K562 (cell line): ENCODE measurements around the gene HLCS. TPM values are rescaled to one million over a fixed set of nuclear protein-coding genes. Genes with fewer than 3 reads are reported as not detected.

Source experiments
- ATAC-seq: fragments of 200-7000 bp; cut with Tn5 transposase; 3 replicates; pipeline ENCODE4 v1.9.1; 2020; ENCODE audit warnings: moderate library complexity
- BruUV-seq: library from RNA; stranded (reverse); fragments of 400-500 nt; replicated peaks from 2 replicates; lab custom pipeline; 2021; lab: Mats Ljungman, UMichigan
- CTCF ChIA-PET: fragments of 300-600 bp; formaldehyde crosslinking; extraction: SDS; loops from one replicate; lab custom pipeline; 2021; ENCODE audit warnings: low intra/inter-chr PET ratio; lab: Yijun Ruan, JAX
- POLR2A ChIA-PET: fragments of 300-600, 350-650 bp; sonication (Branson Sonifier 250); formaldehyde crosslinking; extraction: SDS; loops from one replicate; lab custom pipeline; 2021; ENCODE audit warnings: antibody characterized with exemption, inconsistent platforms; lab: Yijun Ruan, JAX
- DNase-seq, 4 experiments: peaks; one replicate each; pipeline versions ENCODE4 v3.0.0 to v3.0.0-alpha.2; 2011 to 2018; ENCODE audit warnings: low spot score in 3 of 4, mixed read lengths in 3 of 4; ENCODE audit errors: extremely low read depth in 1 of 4
- FAIRE-seq: peaks from 2 replicates; lab custom pipeline; 2011; peaks lifted over from hg19 to GRCh38; lab: Jason Lieb, UNC
- H2AFZ ChIP-seq: 2 replicates; pipeline ENCODE4 v1.6.0; 2011; ENCODE audit warnings: low read depth, low read length, control low read depth, inconsistent platforms
- H3K27ac ChIP-seq: fragments of 200-600 bp; 3 replicates; pipeline ENCODE4 v1.8.0; 2011; ENCODE audit warnings: low read depth, mild to moderate bottlenecking, control low read depth, inconsistent platforms, low read length, moderate library complexity, mixed read lengths; ENCODE audit errors: extremely low read depth
- H3K27me3 ChIP-seq, 2 experiments: fragments of 300-600 bp in 1 of 2; 2 replicates in 1 of 2; 3 replicates in 1 of 2; pipeline versions ENCODE4 v1.6.0 to v1.8.0; 2011; ENCODE audit warnings: inconsistent platforms in 2 of 2, low read length in 2 of 2, mild to moderate bottlenecking in 1 of 2, mixed read lengths in 1 of 2, moderate library complexity in 1 of 2; ENCODE audit not compliant: control insufficient read depth in 2 of 2, insufficient read depth in 2 of 2
- H3K36me3 ChIP-seq: fragments of 300-600 bp; 3 replicates; pipeline ENCODE4 v1.8.0; 2011; ENCODE audit warnings: mild to moderate bottlenecking, low read length, inconsistent platforms; ENCODE audit not compliant: control insufficient read depth, insufficient read depth
- H3K4me1 ChIP-seq, 2 experiments: fragments of 200-600 bp in 1 of 2; replicated peaks in 1 of 2; 2 replicates in 1 of 2; 3 replicates in 1 of 2; pipeline versions ENCODE4 v1.5.1 to v1.8.0; 2011; ENCODE audit warnings: inconsistent platforms in 2 of 2, low read length in 2 of 2, mild to moderate bottlenecking in 1 of 2, mixed read lengths in 1 of 2, moderate library complexity in 1 of 2; ENCODE audit not compliant: control insufficient read depth in 2 of 2, insufficient read depth in 2 of 2
- H3K4me2 ChIP-seq: 2 replicates; pipeline ENCODE4 v1.6.1; 2011; ENCODE audit warnings: low read length, control low read depth, inconsistent platforms, mixed read lengths; ENCODE audit not compliant: insufficient read depth
- H3K4me3 ChIP-seq: fragments of 200-600 bp; sonication (generic), shearing (Covaris generic); 2 replicates; pipeline ENCODE4 v1.5.1; 2016; ENCODE audit warnings: control low read depth, inconsistent platforms
- H3K79me2 ChIP-seq: fragments of 200-600 bp; 3 replicates; pipeline ENCODE4 v1.8.0; 2011; ENCODE audit warnings: low read length, inconsistent platforms; ENCODE audit not compliant: control insufficient read depth, insufficient read depth
- H3K9ac ChIP-seq, 2 experiments: 2 replicates each; pipeline versions ENCODE4 v1.6.0 to v1.6.1; 2011; ENCODE audit warnings: low read depth in 2 of 2, low read length in 2 of 2, control low read depth in 1 of 2, inconsistent platforms in 1 of 2, mild to moderate bottlenecking in 1 of 2, mixed read lengths in 1 of 2; ENCODE audit not compliant: insufficient read depth in 1 of 2
- H3K9me1 ChIP-seq: one replicate; pipeline ENCODE4 v1.6.0; 2011; ENCODE audit warnings: inconsistent platforms, mild to moderate bottlenecking, low read length, moderate library complexity; ENCODE audit not compliant: control insufficient read depth, insufficient read depth
- H3K9me3 ChIP-seq: replicated peaks from 2 replicates; pipeline ENCODE4 v1.5.1; 2011; ENCODE audit warnings: low read depth, low read length, inconsistent platforms; ENCODE audit not compliant: control insufficient read depth, insufficient read depth
- H4K20me1 ChIP-seq: replicated peaks from 2 replicates; pipeline ENCODE4 v1.6.1; 2011; ENCODE audit warnings: low read length, inconsistent platforms, mixed read lengths; ENCODE audit not compliant: control insufficient read depth, insufficient read depth
- ESRRA ChIP-seq: fragments of 450-650 bp; IDR thresholded peaks from 2 replicates; pipeline ENCODE4 v1.6.1; 2014; ENCODE audit warnings: low read depth, mild to moderate bottlenecking, moderate library complexity, borderline replicate concordance
- MCM2 ChIP-seq: fragments of 450-650 bp; IDR thresholded peaks from 2 replicates; pipeline ENCODE4 v1.6.1; 2017; ENCODE audit warnings: low read depth, mild to moderate bottlenecking
- OTX1 ChIP-seq: fragments of 450-650 bp; formaldehyde crosslinking; IDR thresholded peaks from 2 replicates; pipeline ENCODE4 v1.4.0; 2022; ENCODE audit warnings: mild to moderate bottlenecking
- PURB ChIP-seq: sonication (generic); formaldehyde crosslinking; IDR thresholded peaks from 2 replicates; pipeline ENCODE4 v1.9.0; 2021; ENCODE audit warnings: low read depth, mild to moderate bottlenecking, missing genetic modification reagents
- SUPT5H ChIP-seq: fragments of 450-650 bp; IDR thresholded peaks from 2 replicates; pipeline ENCODE4 v1.6.1; 2016
- TAF7 ChIP-seq: fragments of 450-650 bp; IDR thresholded peaks from 2 replicates; pipeline ENCODE4 v1.6.1; 2016; ENCODE audit warnings: missing genetic modification characterization, missing compliant biosample characterization
- TOE1 ChIP-seq, 2 experiments: fragments of 450-650 bp in 1 of 2; sonication (generic) in 1 of 2; formaldehyde crosslinking in 1 of 2; IDR thresholded peaks; 2 replicates each; pipeline versions ENCODE4 v1.7.1 to v1.8.0; 2016 to 2022; ENCODE audit warnings: borderline replicate concordance in 2 of 2, mild to moderate bottlenecking in 2 of 2, antibody characterized with exemption in 1 of 2, inconsistent platforms in 1 of 2, low read depth in 1 of 2, missing genetic modification reagents in 1 of 2, moderate library complexity in 1 of 2
- WGBS: fragments of 100-300 bp; shearing (Covaris generic); methylation state at CpG from one replicate; pipeline ENCODE4 v1.1.6; 2016; ENCODE audit warnings: low coverage, mixed read lengths; ENCODE audit not compliant: insufficient coverage; ENCODE audit errors: missing lambda C conversion rate; 5-methylcytosine and 5-hydroxymethylcytosine counted together
- in situ Hi-C: fragments of 300-500 bp; cut with MboI; formaldehyde crosslinking; loops from 4 replicates; pipeline ENCODE4 v1.15.0; 2018; ENCODE audit warnings: inconsistent platforms, mixed read lengths
- intact Hi-C: fragments of 100-400 bp; cut with micrococcal nuclease; formaldehyde crosslinking; loops from 2 replicates; pipeline ENCODE4 v1.14.2; 2022
- polyA plus RNA-seq, 8 experiments: library from polyadenylated mRNA; depleted of rRNA in 4 of 8; stranded (reverse) in 5 of 8; unstranded in 3 of 8; fragments of >200 nt; fragmentation: Nextera tagmentation in 2 of 8; fragmentation: Illumina TruSeq in 1 of 8; extraction: Ambion mirVana in 2 of 8; extraction: Trizol in 1 of 8; gene quantifications; 2 replicates each; pipeline versions ENCODE4 v1.2.1 to v1.2.3, GENCODE V29; 2011 to 2014; ENCODE audit warnings: inconsistent platforms in 1 of 8, missing spikeins in 1 of 8
- total RNA-seq, 7 experiments: library from RNA; depleted of rRNA in 6 of 7; stranded (reverse); fragments of >200 nt in 6 of 7; fragmentation: Illumina TruSeq in 2 of 7; extraction: Trizol in 2 of 7; gene quantifications; 2 replicates each; pipeline versions ENCODE4 v1.2.1 to v1.2.3, GENCODE V29; 2011 to 2021; ENCODE audit warnings: low replicate concordance in 1 of 7

Gene HLCS
- total and polyA plus RNA-seq, 9 of the 15 experiments (the other 6 are each of a cell fraction or from before 2014, with no cell fraction given), result 3.0 to 21.5 (median 17.1) TPM

DNA sequence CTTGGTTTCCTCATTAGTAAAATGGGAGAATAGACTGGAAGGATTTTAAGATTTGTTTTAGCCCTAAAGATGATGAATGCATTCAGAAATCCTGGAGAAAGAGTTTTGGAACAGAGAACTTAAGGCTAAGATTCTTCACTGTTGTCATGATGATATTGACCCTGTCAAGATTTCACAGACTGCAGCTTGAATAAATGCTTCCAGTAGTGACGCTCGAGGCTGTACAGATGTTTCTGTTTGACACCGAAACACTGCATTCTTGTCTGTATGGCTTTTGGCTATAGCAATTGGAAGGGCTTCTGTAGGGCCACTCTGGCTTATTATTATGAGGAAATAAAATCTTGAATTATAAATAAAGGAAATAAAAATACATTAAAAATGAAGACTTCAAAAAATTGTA lies 241.8 kb downstream of the HLCS start:
- no peak overlapping the region for H3K4me2 ChIP-seq
- H3K79me2 ChIP-seq, result no peaks in the 10 kb centered on the region
- in situ Hi-C loops, result no loop called here
- TF ChIP-seq OTX1 (CRISPR knock-in tag), result no peak
- no peak for TF ChIP-seq ESRRA
- TF ChIP-seq TAF7 (tag), result no peak
- TF ChIP-seq SUPT5H, result no peak
- no peak for TF ChIP-seq MCM2
- no peak for FAIRE-seq
- no peak overlapping the region for H3K27ac ChIP-seq
- 0% methylated on average over 3 of the region's 3 CpGs for WGBS
- H3K4me3 ChIP-seq, result no peak overlapping the region
- no peaks in the 10 kb centered on the region for H3K9me3 ChIP-seq
- no peak for DNase-seq
- no peak for ATAC-seq
- H3K36me3 ChIP-seq, result no peaks in the 10 kb centered on the region
- CTCF ChIA-PET, result no interaction called here
- POLR2A ChIA-PET, result interaction anchor here (1.0 kb wide), 1 partner anchor 9 kb away, joined by 3 read pairs; no protein-coding TSS in a partner anchor
- no TSS peak for BruUV-seq
- 0 out of 2 replicates have a peak, but pooled peaks cover 3% of the 10 kb centered on the region for H4K20me1 ChIP-seq
- H2AFZ ChIP-seq, result no peak overlapping the region
- intact Hi-C loops, result no loop called here
- no peaks in the 10 kb centered on the region for H3K9me1 ChIP-seq
- H3K27me3 ChIP-seq, result peaks cover 60 to 74% of the 10 kb centered on the region in 2 experiments
- no peak overlapping the region for H3K9ac ChIP-seq
- H3K4me1 ChIP-seq, result peaks cover 0 to 4% of the 10 kb centered on the region in 2 experiments; a peak in 2 of 5 replicates

- FAIRE-seq (no peak), ATAC-seq (no peak), DNase-seq (no peak)
- CTCF ChIA-PET, result no interaction called here
- no peak for TF ChIP-seq PURB (CRISPR knock-in tag)
- no peak for TF ChIP-seq TOE1 (IDR thresholded peaks at IDR 0.05; ENCODE audit: borderline replicate concordance)
- no peak for TF ChIP-seq TOE1 (CRISPR knock-in tag; IDR thresholded peaks at IDR 0.05; ENCODE audit: borderline replicate concordance, low read depth)
- no TSS peak for BruUV-seq
- Histone ChIP-seq H3K36me3 (no peaks in the 10 kb centered on the region), H2AFZ (no peak overlapping the region), H3K4me2 (no peak overlapping the region), H3K27me3 (peaks cover 49 to 75% of the 10 kb centered on the region in 2 experiments), H3K4me3 (no peak overlapping the region), H4K20me1 (0 out of 2 replicates have a peak, but pooled peaks cover 3% of the 10 kb centered on the region), H3K27ac (no peak overlapping the region), H3K9ac (no peak overlapping the region), H3K79me2 (no peaks in the 10 kb centered on the region), H3K9me1 (no peaks in the 10 kb centered on the region), H3K9me3 (no peaks in the 10 kb centered on the region), H3K4me1 (peaks cover 5 to 13% of the 10 kb centered on the region in 2 experiments; a peak in 4 of 5 replicates)
- WGBS, result 2% methylated on average over 14 of the region's 14 CpGs
- in situ Hi-C loops (no loop called here), intact Hi-C loops (no loop called here)
- POLR2A ChIA-PET, result interaction anchor here (0.7 to 1.2 kb wide), 6 partner anchors 12 to 192 kb away, joined by 3 to 6 read pairs (median 3); no protein-coding TSS in a partner anchor
Observed at GRCh38 chr21:36723371-36723881, 243.0 kb downstream of the HLCS start.
